GM19324 (cell line): ENCODE data around the gene PIK3IP1.
"Not testable (repeated sequence)": the region's sequence is repeated elsewhere in the genome, so short reads cannot be mapped to it uniquely, and the experiment has no call there.

Experiments
- ATAC-seq: cut with Tn5 transposase; IDR thresholded peaks from one replicate; pipeline ENCODE4 v1.9.1; 2021; ENCODE audit warnings: mild to moderate bottlenecking, moderate library complexity; ENCODE audit not compliant: unreplicated experiment, low FRiP score

Gene PIK3IP1

DNA sequence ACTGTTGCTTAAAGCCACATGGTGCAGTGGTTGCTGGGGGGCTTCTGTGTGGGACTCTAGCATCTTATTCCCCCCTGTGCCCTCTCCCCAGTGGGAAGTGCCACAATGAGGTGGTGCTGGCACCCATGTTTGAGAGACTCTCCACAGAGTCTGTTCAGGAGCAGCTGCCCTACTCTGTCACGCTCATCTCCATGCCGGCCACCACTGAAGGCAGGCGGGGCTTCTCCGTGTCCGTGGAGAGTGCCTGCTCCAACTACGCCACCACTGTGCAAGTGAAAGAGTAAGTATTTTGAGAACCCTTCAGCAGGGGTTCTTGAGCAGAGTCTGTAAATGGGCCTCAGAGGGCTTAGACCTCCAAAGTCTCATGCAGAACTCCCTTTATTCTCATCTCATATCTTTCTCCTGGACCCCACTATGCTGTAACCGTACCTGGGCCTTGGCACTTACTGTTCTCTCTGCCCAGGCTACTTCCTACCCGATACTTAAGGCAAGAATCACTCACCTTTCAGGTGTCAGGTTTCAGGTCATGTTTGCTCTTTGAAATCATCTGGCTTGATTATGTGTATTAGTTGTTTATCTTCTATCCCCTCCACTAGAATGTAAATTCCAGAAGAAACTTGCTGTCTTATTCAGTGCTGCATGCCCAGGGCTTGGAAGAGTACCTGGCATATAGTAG, 32.4 kb downstream of the PIK3IP1 start:
- ATAC-seq, result no peak

DNA sequence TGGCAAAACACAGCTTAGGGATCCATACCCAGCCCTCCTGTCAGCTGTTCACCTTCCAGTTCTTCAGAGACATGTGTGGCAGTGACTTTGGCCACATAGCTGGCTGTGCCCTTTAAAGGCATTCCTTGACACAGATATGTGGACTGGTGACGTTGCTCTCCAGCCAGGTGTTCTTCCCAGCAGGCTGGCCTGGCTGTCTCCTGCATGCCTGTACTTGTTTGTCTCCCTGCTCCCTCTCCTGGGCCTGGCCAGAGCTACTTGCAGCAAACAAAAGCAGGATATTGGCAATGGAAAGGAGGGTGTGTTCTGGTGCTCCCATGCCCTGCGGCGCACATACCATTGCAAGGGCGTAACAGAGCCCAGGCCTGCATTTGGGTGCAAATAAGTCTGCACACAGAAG, 38.3 kb downstream of the PIK3IP1 start:
- ATAC-seq, result no peak

DNA sequence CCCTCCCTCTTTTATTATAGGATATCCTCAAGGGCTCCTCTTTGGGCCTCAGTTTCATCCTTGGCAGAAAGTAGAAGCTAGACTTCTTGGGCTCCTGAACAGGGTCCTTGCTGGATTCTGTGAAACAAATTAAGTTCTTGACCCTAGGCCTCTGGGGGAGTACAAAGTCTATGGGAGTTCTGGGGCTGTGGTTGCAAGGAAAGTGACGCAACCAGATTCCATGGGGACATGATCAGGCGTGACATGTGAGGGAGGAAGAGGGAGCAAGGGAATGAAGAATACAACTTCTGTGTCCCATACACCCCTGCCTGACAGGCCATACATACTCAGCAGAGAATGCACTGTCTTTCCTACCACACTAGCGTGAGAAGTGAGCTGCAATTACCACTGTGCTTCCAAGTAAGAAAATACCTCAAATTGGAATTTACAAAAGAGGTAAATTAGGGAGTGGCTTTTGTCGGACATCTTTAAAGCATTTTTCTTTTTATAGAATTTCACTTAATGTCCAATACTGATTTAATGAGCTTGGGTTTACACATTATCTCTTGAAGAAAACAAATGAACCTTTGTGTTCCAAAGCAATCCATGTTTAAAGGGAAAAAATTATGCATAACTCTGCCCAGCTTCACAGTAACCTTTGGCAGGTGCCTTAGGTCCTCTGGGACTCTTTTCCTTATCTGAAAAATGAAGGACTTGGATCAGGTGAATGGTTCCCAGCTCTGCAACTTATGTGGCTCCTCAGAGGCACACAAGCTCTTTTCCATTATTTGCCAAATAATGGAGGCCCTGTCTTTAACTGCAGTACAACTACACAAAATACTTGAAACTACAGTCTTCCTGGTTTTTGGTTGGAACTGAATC, 41.3 kb downstream of the PIK3IP1 start:
- no peak for ATAC-seq

DNA sequence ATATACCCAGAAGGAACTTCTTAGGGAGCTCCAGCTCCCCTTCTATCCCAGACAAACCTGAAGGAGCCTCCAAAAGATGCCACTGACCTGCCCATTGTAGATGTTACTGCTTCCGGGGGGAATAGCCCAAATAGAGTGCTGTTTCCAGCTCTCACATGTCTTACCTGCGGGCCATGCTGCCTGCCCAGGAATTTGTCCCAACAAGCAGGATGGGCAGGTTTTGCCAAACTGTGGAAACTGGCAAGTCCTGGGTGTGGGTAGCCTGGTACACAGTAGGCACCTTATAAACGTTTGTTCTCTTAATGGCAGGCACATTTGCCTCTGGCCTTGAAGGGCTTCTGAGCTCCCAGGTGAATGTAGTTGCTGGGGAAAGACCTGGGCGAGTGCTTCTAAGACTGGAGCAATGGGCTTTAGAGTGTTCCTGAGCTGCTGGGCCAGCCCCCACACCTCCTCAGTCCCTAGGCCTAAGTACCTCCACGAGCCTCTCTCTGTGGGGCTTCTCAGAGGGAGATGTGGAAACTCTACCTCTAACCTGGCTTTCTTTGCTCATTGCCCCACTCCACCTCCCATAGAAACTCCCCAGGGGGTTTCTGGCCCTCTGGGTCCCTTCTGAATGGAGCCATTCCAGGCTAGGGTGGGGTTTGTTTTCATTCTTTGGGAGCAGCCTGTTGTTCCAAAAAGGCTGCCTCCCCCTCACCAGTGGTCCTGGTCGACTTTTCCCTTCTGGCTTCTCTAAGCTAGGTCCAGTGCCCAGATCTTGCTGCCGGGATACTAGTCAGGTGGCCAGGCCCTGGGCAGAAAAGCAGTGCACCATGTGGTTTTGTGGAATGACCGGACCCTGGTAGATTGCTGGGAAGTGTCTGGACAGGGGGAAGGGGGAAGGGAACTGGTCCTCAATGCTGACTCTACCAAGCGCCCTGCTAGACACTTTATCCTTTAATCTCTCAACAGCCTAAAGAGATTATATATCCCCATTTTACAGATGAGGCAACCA, 43.0 kb downstream of the PIK3IP1 start:
- ATAC-seq, result no peak

DNA sequence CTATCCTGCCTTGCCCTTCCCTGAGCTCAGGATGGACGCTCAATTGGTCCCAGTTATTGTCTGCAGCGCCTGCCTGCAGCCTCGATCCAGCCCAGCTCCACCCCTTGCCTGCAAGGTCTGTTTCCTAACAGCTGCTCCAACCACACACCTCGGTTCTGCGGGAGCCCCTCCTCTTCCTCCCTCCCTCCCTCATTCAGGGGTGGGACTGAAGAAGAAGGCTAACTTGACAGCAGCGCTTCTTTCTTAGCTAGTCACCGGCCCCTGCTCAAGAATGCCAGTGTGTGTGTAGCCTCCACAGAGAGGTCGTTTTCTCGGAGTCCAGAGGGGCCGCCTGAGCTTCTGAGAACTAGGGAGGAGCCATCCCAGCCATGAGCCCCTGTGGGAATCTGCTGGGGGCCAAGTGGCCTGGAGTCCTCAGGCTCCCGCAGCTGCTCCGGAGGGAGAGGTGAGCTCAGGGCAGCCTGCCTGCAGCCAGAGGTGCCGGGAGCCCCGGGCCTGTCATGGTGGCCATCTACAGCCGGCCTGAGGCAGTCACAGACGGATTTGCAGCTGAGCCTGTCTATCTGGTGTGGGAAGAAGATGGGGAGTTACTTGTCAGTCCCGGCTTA, 44.0 kb downstream of the PIK3IP1 start:
- no peak for ATAC-seq

DNA sequence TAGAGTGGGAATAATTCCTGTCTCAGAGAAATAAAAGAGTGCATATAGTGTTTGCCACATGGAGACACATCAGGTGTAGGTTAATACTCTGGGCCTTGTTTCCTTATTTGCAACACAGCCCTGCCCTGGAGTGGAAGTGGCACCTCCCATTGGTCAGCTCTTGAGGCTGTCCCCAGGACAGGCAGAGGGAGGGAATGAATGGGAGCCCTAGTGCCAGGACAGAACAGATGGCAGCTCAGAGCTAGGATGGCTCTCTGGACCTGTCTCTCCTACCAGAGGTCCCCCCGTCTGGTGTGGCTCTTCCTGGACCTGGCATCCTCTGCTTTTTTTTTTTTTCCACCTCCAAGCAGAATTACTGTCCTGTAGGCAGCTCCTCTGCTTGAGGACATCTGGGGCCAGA, 44.6 kb downstream of the PIK3IP1 start:
- ATAC-seq, result no peak

DNA sequence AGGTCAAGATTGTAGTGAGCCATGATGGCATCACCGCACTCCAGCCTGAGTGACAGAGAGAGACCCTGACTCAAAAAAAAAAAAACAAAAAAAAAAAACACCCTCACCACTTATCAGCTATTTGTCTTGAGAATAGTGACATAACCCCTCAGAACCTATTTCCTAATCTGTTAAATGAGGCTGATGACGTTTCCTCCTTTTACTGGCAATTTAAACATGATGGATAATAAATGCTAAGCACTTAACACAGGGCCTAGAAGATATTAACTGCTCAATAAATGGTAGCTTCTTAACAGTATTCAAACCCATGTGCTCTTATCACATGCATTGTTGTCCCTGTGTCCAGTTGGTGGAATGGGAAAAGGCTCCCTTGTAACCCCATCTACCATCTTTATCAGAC, 45.6 kb downstream of the PIK3IP1 start:
- no peak for ATAC-seq

DNA sequence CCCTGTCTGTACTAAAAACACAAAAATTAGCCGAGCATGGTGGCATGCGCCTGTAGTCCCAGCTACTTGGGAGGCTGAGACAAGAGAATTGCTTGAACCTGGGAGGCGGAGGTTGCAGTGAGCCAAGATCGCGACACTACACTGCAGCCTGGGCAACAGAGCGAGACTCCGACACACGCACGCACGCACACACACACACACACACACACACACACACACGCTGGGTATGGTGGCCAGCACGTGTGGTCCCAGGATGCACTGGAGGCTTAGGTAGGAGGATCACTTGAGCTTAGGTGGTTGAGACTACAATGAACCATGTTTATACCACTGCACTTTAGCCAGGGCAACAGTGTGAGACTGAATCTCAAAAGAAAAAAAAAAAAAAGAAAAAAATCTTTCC, 46.3 kb downstream of the PIK3IP1 start:
- ATAC-seq, result not testable (repeated sequence)

DNA sequence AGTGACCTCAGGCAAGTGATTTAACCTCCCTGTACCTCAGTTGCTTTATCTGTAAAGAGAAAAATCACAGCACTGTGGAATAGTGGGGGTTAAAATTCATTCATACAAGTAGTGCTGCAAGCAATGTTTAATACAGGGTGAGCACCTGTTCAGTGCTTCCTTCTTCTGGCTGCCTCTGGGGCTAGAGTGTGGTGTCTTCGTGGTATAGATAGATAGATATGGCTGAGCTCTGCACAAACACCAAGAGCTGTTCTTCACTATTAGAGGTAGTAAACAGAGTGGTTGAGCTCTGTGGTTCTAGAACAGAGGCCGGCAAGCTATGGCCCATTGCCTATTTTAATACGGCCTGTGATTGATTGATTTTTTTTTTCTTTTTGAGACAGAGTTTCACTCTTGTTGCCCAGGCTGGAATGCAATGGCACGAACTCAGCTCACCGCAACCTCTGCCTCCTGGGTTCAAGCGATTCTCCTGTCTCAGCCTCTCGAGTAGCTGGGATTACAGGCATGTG, 47.3 kb downstream of the PIK3IP1 start:
- no peak for ATAC-seq

DNA sequence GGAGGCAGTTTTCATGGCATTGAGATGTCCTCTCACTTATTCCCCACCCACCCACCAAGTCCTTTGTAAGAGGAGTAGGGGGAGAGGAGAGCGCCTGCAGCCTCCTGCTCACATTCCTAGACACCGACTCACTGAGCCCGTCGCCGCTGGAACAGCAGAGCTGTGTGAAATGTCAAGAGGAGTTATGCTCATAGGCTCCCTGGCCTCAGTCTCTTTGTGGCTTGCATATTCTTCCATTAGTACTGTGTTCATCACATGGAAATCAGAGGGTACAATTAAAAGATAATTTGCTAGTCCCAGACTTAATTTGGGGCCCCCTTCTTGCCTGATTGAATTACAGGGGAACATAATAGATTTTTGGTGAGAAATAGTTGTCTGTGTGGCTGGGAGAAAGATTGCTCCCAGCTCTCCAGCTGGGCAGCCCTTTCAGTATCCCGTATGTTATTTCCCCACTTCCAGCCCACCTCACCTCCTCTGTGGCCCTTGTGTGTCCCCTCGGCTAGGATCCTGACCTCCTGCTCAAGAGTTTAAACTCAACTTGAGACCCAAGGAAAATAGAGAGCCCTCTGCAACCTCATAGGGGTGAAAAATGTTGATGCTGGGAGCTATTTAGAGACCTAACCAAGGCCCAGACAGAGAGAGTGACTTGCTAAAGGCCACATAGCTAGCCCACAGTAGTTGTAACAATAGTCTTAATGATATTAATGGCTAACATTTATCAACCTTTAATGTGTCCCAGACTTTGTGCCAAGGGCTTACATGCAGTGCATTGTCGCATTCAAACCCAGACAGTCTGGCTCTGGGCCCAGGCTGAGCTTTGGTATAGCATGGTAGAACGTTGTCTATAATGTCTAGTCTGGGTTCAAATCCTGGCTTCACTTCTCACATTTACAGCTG, 48.0 kb downstream of the PIK3IP1 start:
- ATAC-seq, result no peak

DNA sequence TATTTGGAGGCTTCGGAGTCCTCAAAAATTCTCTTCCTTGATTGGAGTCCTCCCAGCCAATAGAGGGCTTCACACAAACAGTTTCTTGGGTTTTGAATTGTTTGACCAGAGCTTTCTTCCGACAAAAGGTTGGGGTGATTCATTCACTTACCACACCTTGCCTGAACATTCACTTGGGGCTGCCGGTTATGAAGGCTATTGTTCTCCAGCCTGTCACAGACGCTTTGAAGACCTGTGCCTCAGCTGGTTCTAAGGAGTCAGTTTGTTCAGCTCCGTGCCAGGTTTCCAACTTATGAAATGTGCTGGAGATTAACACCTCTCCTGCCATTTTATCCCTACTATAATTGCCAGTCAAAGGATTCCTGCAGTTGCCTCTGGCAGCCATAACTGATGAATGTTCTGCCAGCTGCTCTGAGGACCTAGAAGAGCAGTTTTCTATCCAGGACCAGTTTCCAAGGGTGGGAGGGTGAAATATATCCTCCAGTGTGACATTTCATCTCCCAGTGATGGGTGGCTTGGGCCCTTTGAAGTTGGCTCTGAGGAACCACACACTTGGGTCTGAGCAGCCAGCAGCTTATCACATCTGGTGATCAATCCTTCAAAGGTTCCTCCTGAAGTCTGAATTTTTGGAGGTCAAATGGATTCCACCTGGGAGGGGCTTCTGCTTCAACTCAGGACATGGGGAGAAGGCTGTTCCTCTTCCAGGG, 48.8 kb downstream of the PIK3IP1 start:
- no peak for ATAC-seq

DNA sequence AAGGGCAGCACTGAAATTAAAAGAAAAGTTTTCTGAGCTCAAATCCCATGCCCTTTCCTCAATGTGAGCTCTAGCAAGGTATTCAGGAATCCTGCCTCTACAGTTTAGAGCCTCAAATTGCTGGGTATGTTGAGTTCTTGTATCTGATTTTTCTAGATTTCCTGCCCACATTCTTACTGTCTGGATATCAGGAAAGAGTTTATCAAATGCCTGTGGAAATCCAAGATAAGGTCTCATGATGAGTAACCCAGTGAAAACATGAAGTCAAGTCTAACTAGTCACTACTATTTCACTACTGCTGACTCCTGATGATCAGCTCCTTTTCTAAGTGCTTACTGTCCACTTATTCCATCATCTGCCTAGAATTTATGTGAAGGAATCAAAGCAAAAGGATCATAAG, 50.4 kb downstream of the PIK3IP1 start:
- ATAC-seq, result no peak

DNA sequence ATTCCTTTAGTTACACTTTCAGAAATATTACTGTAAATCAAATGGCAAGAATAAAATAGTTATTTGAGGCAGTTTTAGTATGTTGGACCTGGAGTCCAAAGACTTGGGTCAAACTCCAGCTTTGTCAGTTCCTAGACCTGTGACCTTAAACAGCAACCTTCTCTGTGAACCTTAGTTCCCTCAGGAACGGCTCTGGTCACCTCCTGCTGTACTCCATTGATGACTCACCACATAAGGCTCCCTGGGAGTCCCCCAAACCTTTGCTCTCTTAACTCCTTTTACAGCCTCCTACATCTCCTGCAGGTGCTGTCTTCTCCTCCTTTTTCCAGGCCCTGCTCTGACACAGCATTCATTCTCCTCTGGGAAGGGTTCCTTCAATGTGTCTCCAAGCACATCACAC, 51.1 kb downstream of the PIK3IP1 start:
- ATAC-seq, result no peak

DNA sequence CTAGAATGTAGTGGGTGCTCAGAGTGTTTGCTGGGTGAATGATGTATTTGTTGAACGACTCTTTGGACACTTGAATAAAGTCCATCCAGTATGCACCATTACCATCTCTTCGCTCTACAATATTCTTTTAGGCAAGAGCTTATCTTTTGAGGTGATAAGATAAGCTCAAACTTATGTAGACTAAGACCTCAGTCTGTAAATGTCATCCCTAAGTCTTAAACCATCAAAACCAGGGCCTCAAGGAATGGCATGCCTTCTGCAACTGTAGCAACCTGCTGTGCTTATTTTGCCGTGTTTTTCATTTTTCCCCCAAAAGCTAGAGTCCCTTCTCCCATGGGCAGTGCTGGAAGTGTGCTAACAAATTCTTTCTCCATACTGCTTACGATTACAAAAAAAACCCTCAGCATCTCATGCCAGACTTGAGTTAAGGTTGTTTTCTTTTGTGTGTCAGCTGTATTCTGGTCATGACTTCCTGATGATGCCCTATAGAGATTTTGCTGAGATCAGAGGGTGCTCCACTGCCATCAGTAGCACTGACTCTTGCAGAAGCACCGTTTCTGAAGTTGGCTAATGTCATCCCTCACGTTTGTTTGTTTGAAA, 52.4 kb downstream of the PIK3IP1 start:
- no peak for ATAC-seq

DNA sequence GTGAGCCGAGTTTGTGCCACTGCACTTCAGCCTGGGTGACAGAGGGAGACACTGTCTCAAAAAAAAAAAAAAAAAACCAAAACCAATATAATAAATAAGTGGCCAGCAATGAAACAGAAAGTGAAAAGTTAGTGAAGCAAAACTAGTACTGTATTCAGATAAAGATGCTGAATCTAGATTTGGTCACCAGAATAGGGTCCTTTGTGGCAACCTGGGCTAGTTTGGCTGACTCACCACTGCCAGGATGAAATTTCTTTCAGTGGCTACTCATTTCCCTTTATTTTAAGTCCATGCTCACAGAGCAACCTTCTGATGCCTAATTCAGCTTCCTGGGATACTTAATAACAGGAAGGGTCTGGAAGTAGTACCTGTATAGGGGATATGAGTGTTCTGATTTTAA, 54.2 kb downstream of the PIK3IP1 start:
- no peak for ATAC-seq

DNA sequence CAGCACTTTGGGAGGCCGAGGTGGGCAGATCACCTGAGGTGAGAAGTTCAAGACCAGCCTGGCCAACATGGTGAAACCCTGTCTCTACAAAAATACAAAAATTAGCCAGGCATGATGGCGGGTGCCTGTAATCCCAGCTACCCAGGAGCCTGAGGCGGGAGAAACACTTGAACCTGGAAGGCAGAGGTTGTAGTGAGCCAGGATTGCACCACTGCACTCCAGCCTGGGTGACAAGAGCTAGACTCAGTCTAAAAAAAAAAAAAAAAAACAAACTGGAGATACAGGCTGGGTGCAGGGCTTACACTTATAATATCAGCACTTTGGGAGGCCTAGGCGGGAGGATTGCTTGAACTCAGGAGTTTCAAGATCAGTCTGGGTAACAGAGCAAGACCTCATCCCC, 56.2 kb downstream of the PIK3IP1 start:
- not testable (repeated sequence) for ATAC-seq

DNA sequence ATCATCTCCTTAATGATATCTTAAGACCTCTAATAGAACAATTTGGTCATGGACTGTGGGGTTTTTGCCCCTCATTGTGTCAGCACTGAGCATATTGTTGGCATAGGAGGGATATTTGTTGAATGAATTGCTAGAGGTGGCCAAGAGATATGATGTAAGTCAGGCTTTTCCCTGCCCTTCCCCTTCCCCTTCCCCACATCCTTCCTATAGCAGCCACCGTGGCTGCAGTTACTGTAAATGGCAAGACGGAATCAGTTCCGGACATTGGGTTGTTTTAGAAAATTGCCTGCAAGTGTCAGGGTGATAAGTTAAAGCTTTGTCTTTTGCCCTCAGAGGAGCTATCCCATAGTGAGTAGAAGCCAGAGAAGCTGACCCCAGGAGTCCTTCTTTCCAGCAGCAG, 57.2 kb downstream of the PIK3IP1 start:
- ATAC-seq, result no peak

DNA sequence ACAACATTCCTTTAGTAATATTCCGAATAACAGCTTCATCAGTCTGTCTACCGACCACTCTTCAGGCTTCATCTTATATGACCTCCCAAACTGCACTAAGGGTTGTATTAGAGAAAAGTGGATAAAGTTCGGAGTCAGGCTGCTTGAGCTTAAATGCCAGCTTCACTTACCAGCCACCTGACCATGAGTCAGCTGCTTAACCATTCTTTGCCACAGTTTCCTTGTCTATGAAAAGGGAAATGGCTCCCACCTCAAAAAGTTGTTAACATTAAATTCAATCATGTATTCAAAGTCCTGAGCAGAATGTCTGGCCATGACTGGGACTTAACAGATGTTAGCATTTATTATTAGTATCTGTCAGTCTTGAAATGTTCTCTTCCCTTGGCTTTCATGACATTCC, 59.3 kb downstream of the PIK3IP1 start:
- no peak for ATAC-seq
